DND-41 (cell line): ENCODE results near the gene DENND5B.

Experiments
- ATAC-seq: fragments of 200-7000 bp; cut with Tn5 transposase; 3 replicates; pipeline ENCODE4 v1.9.1; 2021; ENCODE audit warnings: low read depth; ENCODE audit not compliant: insufficient read depth
- DNase-seq: peaks from one replicate; pipeline ENCODE4 v3.0.0-alpha.2; 2020
- H2AFZ ChIP-seq: 2 replicates; pipeline ENCODE4 v1.6.0; 2012; ENCODE audit warnings: low read depth, low read length
- H3K27ac ChIP-seq: 2 replicates; pipeline ENCODE4 v1.5.1; 2012; ENCODE audit warnings: low read length, inconsistent platforms
- H3K27me3 ChIP-seq: fragments of 200-600 bp; sonication (generic); 2 replicates; pipeline ENCODE4 v1.6.0; 2012; ENCODE audit warnings: low read length, mild to moderate bottlenecking, inconsistent platforms; ENCODE audit not compliant: insufficient read depth, poor library complexity
- H3K36me3 ChIP-seq: 2 replicates; pipeline ENCODE4 v1.5.1; 2012; ENCODE audit warnings: low read length, inconsistent platforms; ENCODE audit not compliant: insufficient read depth
- H3K4me1 ChIP-seq: 2 replicates; pipeline ENCODE4 v1.5.1; 2012; ENCODE audit warnings: mild to moderate bottlenecking, low read length; ENCODE audit not compliant: insufficient read depth
- H3K4me2 ChIP-seq: 2 replicates; pipeline ENCODE4 v1.6.0; 2012; ENCODE audit warnings: mild to moderate bottlenecking, moderate library complexity, low read length, inconsistent platforms; ENCODE audit not compliant: insufficient read depth
- H3K4me3 ChIP-seq, 2 experiments: fragments of 200-600 bp in 1 of 2; shearing (Covaris generic) in 1 of 2; 2 replicates each; pipeline ENCODE4 v1.5.1; 2012 to 2016; ENCODE audit warnings: inconsistent platforms in 2 of 2, low read length in 2 of 2, mild to moderate bottlenecking in 2 of 2, low read depth in 1 of 2, moderate library complexity in 1 of 2
- H3K79me2 ChIP-seq: 2 replicates; pipeline ENCODE4 v1.6.0; 2012; ENCODE audit warnings: low read length, inconsistent platforms; ENCODE audit not compliant: insufficient read depth
- H3K9ac ChIP-seq: 2 replicates; pipeline ENCODE4 v1.6.0; 2012; ENCODE audit warnings: low read depth, mild to moderate bottlenecking, inconsistent platforms, low read length, moderate library complexity
- H3K9me3 ChIP-seq: 2 replicates; pipeline ENCODE4 v1.5.1; 2012; ENCODE audit warnings: low read length, moderate library complexity, mild to moderate bottlenecking, inconsistent platforms; ENCODE audit not compliant: insufficient read depth, severe bottlenecking
- H4K20me1 ChIP-seq: 2 replicates; pipeline ENCODE4 v1.6.0; 2012; ENCODE audit warnings: low read length; ENCODE audit not compliant: insufficient read depth
- CTCF ChIP-seq: IDR thresholded peaks from 2 replicates; pipeline ENCODE4 v1.5.1; 2012; ENCODE audit warnings: borderline replicate concordance, low read length, moderate library complexity, mild to moderate bottlenecking; ENCODE audit not compliant: poor library complexity, severe bottlenecking; ENCODE audit errors: extremely low read depth
- EZH2 ChIP-seq: IDR thresholded peaks from 3 replicates; pipeline ENCODE4 v1.6.1; 2012; ENCODE audit warnings: borderline replicate concordance, low read depth, mild to moderate bottlenecking, moderate library complexity, low read length, inconsistent platforms; ENCODE audit not compliant: severe bottlenecking

Gene DENND5B

DNA sequence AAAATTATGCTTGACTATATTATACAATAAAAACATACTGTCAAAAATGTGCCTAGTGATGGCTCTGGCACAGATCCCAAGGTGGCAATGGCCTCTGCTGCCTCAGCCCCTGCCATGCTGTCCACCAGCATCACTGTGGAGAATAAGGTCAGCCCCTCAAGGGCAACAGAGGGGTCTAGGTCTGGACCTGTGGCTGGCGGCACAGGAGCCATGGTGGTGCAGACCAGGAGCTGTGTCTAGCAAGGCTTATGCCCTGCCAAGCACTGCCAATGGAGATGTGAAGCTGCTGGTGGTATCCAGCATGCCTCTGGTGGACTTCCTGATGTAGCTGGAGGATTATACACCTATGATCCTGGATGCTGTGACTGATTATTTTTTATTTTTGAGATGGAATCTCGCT is 125.9 kb downstream of the DENND5B start:
- ATAC-seq (no peak), DNase-seq (no peak)
- no peaks in the 10 kb centered on the region for H4K20me1 ChIP-seq
- H2AFZ ChIP-seq = no peak overlapping the region
- no peak overlapping the region for H3K9ac ChIP-seq
- no peaks in the 10 kb centered on the region for H3K27me3 ChIP-seq
- no peaks in the 10 kb centered on the region for H3K79me2 ChIP-seq
- no peak overlapping the region for H3K4me2 ChIP-seq
- no peak for TF ChIP-seq EZH2
- H3K4me3 ChIP-seq = no peak overlapping the region
- no peaks in the 10 kb centered on the region for H3K9me3 ChIP-seq
- no peak overlapping the region for H3K27ac ChIP-seq
- H3K36me3 ChIP-seq = no peaks in the 10 kb centered on the region
- no peaks in the 10 kb centered on the region for H3K4me1 ChIP-seq

DNA sequence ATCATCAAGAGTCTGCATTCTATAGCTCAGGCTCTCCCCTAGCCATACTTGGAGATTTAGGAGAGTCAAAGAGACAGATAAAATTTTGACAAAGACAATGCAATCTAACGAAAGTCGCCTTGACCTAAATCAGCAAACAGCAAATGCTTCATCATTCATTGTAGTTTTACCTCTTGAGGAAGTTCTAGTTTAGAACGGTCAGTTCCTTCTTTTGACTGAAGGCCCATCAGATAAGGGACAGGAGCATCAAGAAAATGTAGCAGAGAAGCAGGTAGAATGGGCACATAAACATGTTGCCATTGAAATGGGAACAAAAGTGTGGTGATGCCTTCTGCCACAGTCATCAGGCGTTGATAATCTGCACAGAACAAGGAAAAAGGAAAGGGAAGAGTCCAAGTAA is 130.9 kb downstream of the DENND5B start:
- no peak overlapping the region for H3K4me3 ChIP-seq
- TF ChIP-seq CTCF = no peak
- TF ChIP-seq EZH2 = no peak
- no peaks in the 10 kb centered on the region for H3K4me1 ChIP-seq
- no peaks in the 10 kb centered on the region for H3K27me3 ChIP-seq
- no peak overlapping the region for H3K9ac ChIP-seq
- no peak overlapping the region for H3K27ac ChIP-seq
- H3K79me2 ChIP-seq = no peaks in the 10 kb centered on the region
- no peak overlapping the region for H3K4me2 ChIP-seq
- ATAC-seq = no peak
- no peaks in the 10 kb centered on the region for H3K9me3 ChIP-seq
- no peak overlapping the region for H2AFZ ChIP-seq
- no peaks in the 10 kb centered on the region for H4K20me1 ChIP-seq
- no peaks in the 10 kb centered on the region for H3K36me3 ChIP-seq
- no peak for DNase-seq

- Histone ChIP-seq H3K27me3 (no peaks in the 10 kb centered on the region), H3K9me3 (no peaks in the 10 kb centered on the region), H2AFZ (no peak overlapping the region), H3K4me1 (no peaks in the 10 kb centered on the region), H3K4me3 (no peak overlapping the region), H3K27ac (no peak overlapping the region), H3K4me2 (no peak overlapping the region), H3K79me2 (no peaks in the 10 kb centered on the region), H3K36me3 (no peaks in the 10 kb centered on the region), H3K9ac (no peak overlapping the region), H4K20me1 (no peaks in the 10 kb centered on the region)
- DNase-seq (no peak), ATAC-seq (no peak)
- TF ChIP-seq EZH2 = no peak
- no peak for TF ChIP-seq CTCF
These were observed 134.4 kb downstream of the DENND5B start for GRCh38 chr12:31456562-31456961.

DNA sequence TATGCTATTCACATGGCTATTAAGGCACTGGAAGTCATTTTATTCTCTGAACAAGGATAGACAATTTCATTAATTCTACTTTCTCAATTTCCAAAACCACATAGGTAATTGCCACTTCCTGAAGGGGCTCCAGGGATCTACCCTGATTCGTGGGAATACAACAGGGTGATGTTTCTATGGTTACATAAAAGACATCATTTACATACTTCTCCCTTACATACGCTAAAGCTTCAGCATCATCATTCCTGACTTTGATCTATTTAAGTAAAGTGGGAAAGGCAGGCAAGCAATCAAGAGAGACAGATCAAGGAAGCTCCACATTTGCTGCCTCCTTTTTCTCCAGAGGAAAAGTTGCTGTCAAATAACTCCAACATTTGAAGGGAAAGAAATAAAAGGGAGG is 146.2 kb downstream of the DENND5B start:
- no peak overlapping the region for H2AFZ ChIP-seq
- no peak for DNase-seq
- H3K4me2 ChIP-seq = no peak overlapping the region
- H3K4me3 ChIP-seq = no peak overlapping the region
- H3K9me3 ChIP-seq = no peaks in the 10 kb centered on the region
- H3K79me2 ChIP-seq = no peaks in the 10 kb centered on the region
- no peaks in the 10 kb centered on the region for H3K27me3 ChIP-seq
- H3K36me3 ChIP-seq = no peaks in the 10 kb centered on the region
- no peak overlapping the region for H3K27ac ChIP-seq
- ATAC-seq = no peak
- no peak overlapping the region for H3K9ac ChIP-seq
- no peaks in the 10 kb centered on the region for H3K4me1 ChIP-seq
- H4K20me1 ChIP-seq = no peaks in the 10 kb centered on the region
- no peak for TF ChIP-seq EZH2
